ACHN (cell line): ENCODE data around the gene CACNA1D.

ENCODE experiments used
- DNase-seq: peaks from one replicate; pipeline ENCODE4 v3.0.0-alpha.2; 2015
- in situ Hi-C: cut with HindIII; loops from 2 replicates; pipeline ENCODE4 v1.10.0; 2017; ENCODE audit warnings: low sequenced_read_pairs, low pct_ligation_motif_present, low pct_unique_long_range_greater_than_20kb

Gene CACNA1D

DNA sequence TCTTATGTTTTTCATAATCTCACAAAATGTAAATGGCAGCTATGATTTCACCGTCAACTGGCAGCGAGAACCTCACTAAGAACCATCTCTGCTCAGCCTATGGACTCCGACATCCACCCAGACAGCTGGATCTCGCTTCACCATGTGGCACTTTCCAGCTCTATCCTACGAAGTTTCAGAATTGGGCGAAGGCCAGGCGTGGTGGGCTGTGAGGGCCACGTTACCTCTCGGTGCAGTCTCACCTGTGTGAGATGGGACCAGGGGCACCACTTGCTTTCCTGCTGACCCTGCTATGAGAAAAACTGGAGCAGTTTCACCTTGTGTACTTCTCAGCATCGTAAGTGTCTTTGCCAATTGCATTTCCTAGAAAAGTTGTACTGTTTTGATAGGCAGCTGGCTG is 319.5 kb downstream of the CACNA1D start:
- DNase-seq: no peak
- in situ Hi-C loops: no loop called here

DNA sequence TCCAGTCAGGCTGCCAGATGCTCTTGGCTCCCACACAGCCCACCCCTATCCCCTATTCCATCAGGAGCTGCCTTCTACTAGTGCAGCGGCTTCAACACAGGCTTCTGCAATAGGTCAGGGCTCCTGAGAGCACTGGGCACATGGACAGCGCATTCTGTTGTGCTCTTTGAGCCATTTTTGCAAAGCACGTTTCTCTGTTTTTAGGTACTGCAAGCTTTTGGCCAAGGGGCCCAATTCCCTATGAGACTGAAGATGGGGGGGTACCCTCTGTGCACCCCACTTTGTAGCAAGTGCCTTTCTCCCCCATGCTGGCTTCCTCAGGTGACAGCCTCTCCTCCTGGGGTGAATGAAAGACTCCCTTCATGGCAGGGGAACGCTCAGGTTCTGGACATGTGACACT is 320.7 kb downstream of the CACNA1D start:
- DNase-seq: no peak
- in situ Hi-C loops: no loop called here

DNA sequence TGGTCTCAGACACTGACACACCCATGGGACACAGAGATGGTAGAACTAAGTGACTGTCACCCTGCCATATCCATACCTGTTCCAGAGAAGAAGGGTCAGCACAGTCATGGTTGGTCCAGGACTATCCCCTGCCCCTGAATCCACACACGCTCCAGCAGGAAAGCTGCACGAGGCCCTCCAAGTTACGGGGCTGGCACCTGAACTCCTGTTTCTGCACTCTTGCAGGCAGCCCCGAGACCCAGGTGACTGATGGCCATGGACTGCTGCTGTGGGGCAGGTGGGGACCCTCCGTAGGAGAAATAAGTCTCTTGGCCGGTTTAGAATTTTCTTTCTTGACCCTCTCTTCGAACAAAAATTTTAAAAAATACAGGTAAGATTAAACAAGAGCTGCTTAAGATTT is 321.2 kb downstream of the CACNA1D start:
- in situ Hi-C loops: no loop called here
- no peak for DNase-seq

GRCh38 chr3:53816425-53816824 is 322.0 kb downstream of the CACNA1D start:
- no peak for DNase-seq
- in situ Hi-C loops: no loop called here

- DNase-seq: no peak
- in situ Hi-C loops: no loop called here
Measured at GRCh38 chr3:53817211-53817610, 322.8 kb downstream of the CACNA1D start.

DNA sequence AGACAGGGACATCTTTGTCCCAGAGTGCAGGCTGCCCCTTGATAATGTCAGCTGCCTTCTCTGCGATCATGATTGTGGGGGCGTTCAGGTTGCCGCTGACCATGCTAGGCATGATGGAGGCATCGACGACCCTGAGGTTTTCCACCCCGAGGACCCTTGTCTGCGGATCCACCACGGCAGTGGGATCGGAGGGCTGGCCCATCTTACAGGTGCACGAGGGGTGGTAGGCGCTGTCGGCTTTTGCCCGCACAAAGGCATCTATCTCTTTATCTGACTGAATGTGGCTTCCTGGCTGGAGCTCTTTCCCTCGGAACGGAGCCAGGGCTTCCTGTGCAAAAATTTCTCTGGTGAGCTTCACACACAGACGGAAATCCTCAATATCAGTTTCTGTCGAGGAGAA is 323.4 kb downstream of the CACNA1D start:
- in situ Hi-C loops: no loop called here
- no peak for DNase-seq

DNA sequence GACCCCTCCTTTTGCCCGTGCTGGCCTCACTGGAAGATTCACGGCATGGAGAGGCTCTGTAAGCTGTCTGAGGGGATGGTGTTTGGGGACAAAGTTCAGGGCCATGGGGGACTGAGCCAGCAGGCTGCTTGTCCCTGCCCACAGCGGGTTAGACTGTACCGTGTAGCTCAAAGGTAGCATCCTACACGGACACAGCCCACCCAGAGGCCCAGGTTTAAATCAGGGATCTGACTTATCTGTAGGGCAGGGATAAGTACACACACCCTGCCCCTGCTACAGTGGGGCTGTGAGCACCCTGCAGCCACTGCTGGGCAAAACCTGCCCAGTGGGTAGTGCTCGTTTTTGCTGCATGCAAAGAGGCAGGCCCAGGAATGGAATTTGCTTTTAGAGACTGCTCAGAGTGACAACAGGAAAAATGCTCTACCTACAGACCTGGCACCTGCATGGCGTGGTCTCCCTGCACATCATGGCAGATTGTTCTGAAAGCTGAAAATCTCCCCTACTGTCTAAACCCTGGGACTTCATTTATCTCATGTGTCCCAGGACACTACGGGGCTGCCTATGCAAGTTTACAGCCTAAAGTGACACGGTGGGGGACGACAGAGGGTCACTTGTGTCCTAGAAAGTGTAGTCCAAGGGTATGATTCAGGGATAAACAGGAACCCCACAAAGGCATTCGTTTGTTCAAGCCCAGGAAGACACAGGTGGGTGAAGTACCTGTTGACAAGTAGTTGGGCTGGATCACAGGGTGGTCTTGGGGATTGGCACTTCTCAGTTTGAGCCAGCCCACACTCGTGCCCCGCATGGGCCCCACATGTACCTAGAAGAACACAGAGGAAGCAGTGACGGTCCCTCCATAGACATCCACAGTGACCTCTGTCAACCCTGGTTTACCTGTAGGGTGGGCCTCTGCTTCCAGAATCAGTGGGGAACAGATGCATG is 324.1 kb downstream of the CACNA1D start:
- no peak for DNase-seq
- in situ Hi-C loops: no loop called here

DNA sequence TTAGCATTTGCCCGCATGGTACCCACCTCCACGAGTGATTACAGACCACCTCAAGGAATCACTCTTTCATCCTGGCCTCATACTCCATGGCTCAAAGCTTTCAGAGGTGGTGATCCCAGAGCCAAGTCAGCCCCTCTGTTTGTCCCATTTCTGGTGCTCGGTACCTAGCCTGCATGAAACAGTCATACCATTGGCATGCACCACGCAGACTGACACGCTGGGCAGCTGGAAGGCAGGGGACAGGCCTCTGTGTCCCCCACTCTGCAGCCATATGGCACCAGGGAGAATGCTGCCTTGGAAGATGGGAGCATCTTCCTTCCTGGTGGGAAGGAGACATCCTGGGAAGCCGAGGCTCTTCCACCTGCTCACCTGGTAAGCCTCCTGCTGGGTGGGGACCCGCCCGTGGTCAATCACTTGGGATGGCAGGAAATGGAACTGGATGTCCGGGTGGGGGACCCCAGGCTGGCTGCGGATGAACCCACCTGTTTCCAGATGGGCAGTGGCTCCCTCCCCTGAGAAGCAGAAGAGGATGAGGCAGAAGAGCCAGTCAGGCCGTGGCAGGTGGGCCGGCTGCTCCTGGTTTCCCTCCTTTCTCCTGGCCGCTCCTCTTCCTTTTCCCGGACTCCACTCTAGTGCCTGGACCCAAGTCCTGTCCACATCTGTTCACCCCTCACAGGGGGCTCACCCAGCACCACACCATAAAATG is 324.9 kb downstream of the CACNA1D start:
- in situ Hi-C loops: no loop called here
- DNase-seq: no peak

GRCh38 chr3:53820084-53820483 is 325.7 kb downstream of the CACNA1D start:
- in situ Hi-C loops: no loop called here
- no peak for DNase-seq

DNA sequence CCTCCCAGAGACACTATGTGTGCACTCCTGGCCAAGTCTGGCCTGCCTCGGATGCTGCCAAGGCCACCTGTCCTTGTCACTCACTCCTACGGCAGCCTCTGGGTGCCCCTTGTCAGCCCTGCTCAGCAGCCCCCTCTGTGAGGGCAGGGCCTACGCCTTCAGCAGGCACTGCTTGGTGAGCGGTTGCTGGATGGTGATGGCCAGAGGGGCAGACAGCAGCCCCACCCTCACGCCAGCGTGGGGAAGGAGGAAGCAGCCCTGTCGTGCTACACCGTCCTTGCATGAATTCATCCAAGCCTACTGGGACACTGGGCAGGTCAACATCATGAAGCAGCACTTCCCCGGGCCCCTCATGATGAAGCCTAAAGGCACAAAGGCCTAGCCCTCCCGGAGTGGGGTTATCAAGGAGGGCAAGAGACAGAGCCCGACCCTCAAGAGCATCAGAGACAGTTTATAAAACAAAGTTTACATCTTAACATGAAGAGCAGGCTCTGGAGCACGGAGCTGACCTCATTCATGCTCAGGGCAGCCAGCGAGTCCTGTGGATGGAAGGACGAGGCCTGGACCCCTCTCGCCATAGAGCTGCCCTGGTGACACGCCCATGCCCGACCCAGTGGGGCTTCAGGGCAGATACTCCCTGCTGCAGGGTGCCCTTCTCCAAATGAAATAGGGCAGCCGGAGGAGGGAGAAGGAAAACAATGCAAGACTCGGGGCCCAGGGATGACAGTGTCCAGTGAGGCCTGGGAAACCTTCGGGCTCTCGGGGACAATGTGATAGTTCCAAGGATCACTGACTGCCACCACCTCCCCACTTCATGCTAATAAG is 326.6 kb downstream of the CACNA1D start:
- in situ Hi-C loops: no loop called here
- DNase-seq: no peak

GRCh38 chr3:53821631-53822121 is 327.3 kb downstream of the CACNA1D start:
- no peak for DNase-seq

GRCh38 chr3:53822331-53822741 is 327.9 kb downstream of the CACNA1D start:
- DNase-seq: no peak
- in situ Hi-C loops: no loop called here

More at GRCh38 chr3:53821631-53822121, 327.3 kb downstream of the CACNA1D start:
- in situ Hi-C loops: no loop called here

GRCh38 chr3:53823026-53823955 is 328.9 kb downstream of the CACNA1D start:
- DNase-seq: no peak

DNA sequence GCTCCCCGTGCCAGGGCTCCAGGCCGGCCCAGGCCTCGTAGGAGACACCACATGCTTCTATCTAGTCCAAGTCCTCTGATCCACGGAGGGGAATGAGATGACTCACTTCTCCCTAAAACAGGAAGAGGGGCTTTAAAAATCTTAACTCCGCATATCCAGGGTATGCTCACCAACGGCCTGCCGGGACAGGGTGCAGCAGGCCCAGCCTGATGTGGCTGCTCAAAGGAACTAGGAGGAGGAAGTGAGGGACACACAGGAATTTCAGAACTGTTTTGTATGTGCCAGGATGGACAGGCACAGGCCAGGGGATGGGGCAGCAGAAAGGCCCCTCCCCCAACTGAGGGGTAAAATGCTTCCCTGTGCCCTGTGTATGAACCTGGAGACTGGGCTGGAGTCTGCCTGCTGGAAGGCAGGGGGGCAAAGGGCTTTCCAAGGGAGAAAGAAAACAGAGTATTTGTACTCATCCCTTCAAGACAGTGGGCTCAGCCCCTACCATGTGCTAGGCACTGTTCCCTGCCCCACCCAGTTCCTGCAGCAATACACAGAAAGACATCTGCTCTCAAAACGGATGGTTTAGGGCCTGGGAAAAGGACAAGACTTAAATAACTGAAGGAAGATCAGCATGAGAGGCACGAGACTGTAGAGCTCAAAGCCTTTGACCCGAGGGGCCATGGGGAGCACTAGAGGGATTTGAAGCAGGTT is 329.7 kb downstream of the CACNA1D start:
- in situ Hi-C loops: no loop called here
- DNase-seq: no peak

More at GRCh38 chr3:53823026-53823955, 328.9 kb downstream of the CACNA1D start:
- in situ Hi-C loops: no loop called here

DNA sequence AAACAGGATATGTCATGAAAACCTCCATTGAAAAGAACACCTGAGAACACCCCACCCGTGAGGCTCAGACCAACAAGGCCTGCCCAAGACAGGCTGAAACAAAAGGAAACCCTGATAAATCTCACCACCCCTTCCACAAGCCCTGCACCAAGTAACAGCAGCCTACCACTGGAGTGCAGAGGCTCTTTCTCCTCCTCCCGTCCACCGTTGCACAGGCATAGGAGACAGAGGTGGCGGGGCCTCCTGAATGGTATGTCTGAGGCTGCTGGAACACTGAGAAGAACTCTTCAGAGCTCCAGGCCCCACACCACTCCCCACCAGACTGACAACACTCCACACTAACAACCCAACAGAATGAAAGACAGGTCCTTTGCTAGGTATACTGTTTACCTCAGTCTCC is 330.4 kb downstream of the CACNA1D start:
- in situ Hi-C loops: no loop called here
- DNase-seq: no peak

GRCh38 chr3:53826048-53826447 is 331.6 kb downstream of the CACNA1D start:
- DNase-seq: no peak
- in situ Hi-C loops: no loop called here

DNA sequence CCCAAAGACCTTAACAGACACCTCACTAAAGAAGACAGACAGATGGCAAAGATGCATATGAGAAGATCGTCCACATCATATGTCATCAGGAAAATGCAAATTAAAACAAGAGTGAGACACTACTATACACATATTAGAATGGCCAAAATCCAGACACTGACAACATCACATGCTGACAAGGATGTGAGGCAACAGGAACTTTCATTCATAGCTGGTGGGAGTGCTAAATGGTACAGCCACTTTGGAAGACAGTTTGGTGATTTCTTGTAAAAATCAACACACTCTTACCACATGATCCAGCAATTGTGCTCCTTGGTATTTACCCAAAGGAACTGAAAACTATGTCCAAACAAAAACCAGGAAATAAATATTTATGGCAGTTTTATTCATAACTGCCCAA is 334.2 kb downstream of the CACNA1D start:
- DNase-seq: no peak
- in situ Hi-C loops: no loop called here
